GM19395 (cell line): ENCODE measurements around the gene UBE2G1.
"Not testable (repeated sequence)": the region's sequence is repeated elsewhere in the genome, so short reads cannot be mapped to it uniquely, and the experiment has no call there.

Source experiments
- ATAC-seq: cut with Tn5 transposase; IDR thresholded peaks from one replicate; pipeline ENCODE4 v1.9.1; 2021; ENCODE audit warnings: mild to moderate bottlenecking, moderate library complexity; ENCODE audit not compliant: unreplicated experiment

UBE2G1 gene

GRCh38 chr17:4375796-4376440 lies 9.4 kb upstream of the UBE2G1 start:
- ATAC-seq, result not testable (repeated sequence)

- ATAC-seq, result peak; percentile 79
These were observed 8.7 kb upstream of the UBE2G1 start for GRCh38 chr17:4375039-4375748.

GRCh38 chr17:4369557-4370230 lies 3.2 kb upstream of the UBE2G1 start:
- ATAC-seq, result no peak

GRCh38 chr17:4368341-4368740 lies 1.9 kb upstream of the UBE2G1 start:
- no peak for ATAC-seq

GRCh38 chr17:4367177-4367576 lies 702 bp upstream of the UBE2G1 start:
- not testable (repeated sequence) for ATAC-seq

- ATAC-seq, result peak; percentile 10
These were observed 698 bp downstream of the UBE2G1 start for GRCh38 chr17:4365628-4366326.

- ATAC-seq, result peak; percentile 49
These were observed 1.3 kb downstream of the UBE2G1 start for GRCh38 chr17:4365103-4365627.

GRCh38 chr17:4364622-4365041 lies 1.8 kb downstream of the UBE2G1 start:
- no peak for ATAC-seq

GRCh38 chr17:4362141-4362540 lies 4.3 kb downstream of the UBE2G1 start:
- ATAC-seq, result no peak

GRCh38 chr17:4358154-4358553 lies 8.3 kb downstream of the UBE2G1 start:
- ATAC-seq, result no peak

- no peak for ATAC-seq
These were observed 8.8 kb downstream of the UBE2G1 start for GRCh38 chr17:4357671-4358070.

GRCh38 chr17:4357030-4357628 lies 9.3 kb downstream of the UBE2G1 start:
- ATAC-seq, result no peak

- no peak for ATAC-seq
These were observed 11.5 kb downstream of the UBE2G1 start for GRCh38 chr17:4354862-4355514.

- ATAC-seq, result no peak
These were observed 12.3 kb downstream of the UBE2G1 start for GRCh38 chr17:4354206-4354605.

GRCh38 chr17:4350214-4350613 lies 16.3 kb downstream of the UBE2G1 start:
- ATAC-seq, result not testable (repeated sequence)

- no peak for ATAC-seq
These were observed 20.8 kb downstream of the UBE2G1 start for GRCh38 chr17:4345581-4346252.

- no peak for ATAC-seq
These were observed 21.5 kb downstream of the UBE2G1 start for GRCh38 chr17:4344926-4345325.

- no peak for ATAC-seq
These were observed 23.9 kb downstream of the UBE2G1 start for GRCh38 chr17:4342535-4342934.

GRCh38 chr17:4341616-4341977 lies 24.9 kb downstream of the UBE2G1 start:
- ATAC-seq, result no peak
